GM12865 (cell line): ENCODE measurements around the gene PRDM10.
"Not testable (repeated sequence)": the region's sequence is repeated elsewhere in the genome, so short reads cannot be mapped to it uniquely, and the experiment has no call there.

Source experiments
- DNase-seq: peaks from one replicate; pipeline ENCODE4 v3.0.0; 2010; ENCODE audit warnings: low read depth
- H3K4me3 ChIP-seq: 2 replicates; pipeline ENCODE4 v1.5.1; 2011; ENCODE audit warnings: mild to moderate bottlenecking, low read depth, low read length, control low read depth
- TF ChIP-seq, protein P1 (sequence below): IDR thresholded peaks from 2 replicates; pipeline ENCODE4 v1.5.1; 2011; ENCODE audit warnings: low read length, control low read depth, low read depth, inconsistent platforms; ENCODE audit not compliant: insufficient read depth; ENCODE audit errors: missing control alignments

Gene PRDM10

DNA sequence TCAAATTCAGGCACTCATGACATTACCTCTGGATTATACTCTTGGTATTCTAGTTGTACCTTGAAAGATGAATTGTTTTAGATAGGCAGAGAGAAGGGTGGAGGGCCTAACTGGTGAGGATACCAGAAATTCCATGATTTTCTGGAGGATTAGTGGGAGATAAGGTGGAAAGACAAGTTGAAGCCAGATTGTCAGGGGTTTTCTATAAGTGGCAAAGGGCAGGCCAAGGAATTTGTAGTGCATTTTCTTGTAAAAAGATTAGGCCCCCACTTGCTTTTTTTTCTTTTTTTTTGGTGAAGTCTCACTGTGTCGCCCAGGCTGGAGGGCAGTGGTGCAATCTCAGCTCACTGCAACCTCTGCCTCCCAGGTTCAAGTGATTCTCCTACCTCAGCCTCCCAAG lies 28.4 kb upstream of the PRDM10 start:
- TF ChIP-seq, protein P1, sequence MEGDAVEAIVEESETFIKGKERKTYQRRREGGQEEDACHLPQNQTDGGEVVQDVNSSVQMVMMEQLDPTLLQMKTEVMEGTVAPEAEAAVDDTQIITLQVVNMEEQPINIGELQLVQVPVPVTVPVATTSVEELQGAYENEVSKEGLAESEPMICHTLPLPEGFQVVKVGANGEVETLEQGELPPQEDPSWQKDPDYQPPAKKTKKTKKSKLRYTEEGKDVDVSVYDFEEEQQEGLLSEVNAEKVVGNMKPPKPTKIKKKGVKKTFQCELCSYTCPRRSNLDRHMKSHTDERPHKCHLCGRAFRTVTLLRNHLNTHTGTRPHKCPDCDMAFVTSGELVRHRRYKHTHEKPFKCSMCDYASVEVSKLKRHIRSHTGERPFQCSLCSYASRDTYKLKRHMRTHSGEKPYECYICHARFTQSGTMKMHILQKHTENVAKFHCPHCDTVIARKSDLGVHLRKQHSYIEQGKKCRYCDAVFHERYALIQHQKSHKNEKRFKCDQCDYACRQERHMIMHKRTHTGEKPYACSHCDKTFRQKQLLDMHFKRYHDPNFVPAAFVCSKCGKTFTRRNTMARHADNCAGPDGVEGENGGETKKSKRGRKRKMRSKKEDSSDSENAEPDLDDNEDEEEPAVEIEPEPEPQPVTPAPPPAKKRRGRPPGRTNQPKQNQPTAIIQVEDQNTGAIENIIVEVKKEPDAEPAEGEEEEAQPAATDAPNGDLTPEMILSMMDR, result no peak
- no peak for DNase-seq
- H3K4me3 ChIP-seq, result no peak overlapping the region

DNA sequence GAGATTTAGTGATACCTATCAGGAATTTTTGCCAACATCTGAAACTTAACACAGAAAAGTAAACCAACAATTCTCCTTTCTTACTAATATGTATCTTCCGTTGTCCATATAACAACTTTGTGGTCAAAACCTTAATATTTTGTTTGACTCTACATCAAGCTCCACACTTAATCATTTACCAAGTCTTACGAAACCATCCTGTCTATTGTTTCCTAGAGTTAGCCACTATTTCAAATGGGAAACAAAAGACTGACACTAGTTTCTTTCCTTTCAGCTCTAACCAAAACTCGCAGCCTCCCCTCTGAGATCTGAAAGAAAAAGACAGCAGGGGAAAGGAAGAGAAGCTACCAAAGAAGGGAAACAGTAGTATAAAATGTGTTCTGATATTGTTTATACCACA lies 26.5 kb upstream of the PRDM10 start:
- peak; percentile 8 for DNase-seq
- H3K4me3 ChIP-seq, result no peak overlapping the region
- TF ChIP-seq, protein P1, result no peak

DNA sequence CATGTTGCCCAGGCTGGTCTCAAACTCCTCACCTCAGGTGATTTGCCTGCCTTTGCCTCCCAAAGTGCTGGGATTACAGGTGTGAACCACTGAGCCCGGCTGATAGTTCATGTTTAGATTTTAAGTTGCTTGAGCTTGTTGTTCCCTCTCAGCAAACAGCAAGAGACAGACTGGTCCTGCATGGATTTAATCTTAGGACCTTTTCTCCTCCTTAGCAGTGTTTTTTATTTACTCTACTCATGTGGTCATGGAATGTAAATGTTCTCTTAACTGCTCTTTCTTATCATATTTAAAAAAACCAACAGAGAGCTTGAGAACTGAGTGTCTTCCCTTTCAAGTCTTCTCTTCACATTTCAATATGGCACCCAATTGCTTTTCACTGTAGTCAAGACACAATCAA lies 22.7 kb upstream of the PRDM10 start:
- H3K4me3 ChIP-seq, result no peak overlapping the region
- TF ChIP-seq, protein P1, result no peak
- DNase-seq, result no peak

DNA sequence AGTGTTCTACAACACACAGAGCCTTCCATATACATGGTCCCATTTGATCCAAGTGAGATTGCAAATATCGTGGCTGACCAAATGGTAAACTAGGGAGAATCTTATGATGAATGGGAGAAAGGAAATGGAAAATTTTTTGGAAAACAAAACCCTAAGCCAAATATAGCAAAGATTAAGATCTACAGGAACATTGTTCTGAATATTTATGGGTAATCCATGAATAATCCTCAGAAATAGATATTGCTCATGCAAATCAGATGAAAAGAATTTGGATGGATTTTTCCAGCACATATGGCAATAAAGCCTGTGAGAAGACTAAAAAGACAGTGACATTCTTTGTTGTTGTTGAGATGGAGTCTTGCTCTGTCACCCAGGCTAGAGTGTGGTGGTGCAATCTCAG lies 21.7 kb upstream of the PRDM10 start:
- TF ChIP-seq, protein P1, result no peak
- no peak for DNase-seq
- H3K4me3 ChIP-seq, result no peak overlapping the region

DNA sequence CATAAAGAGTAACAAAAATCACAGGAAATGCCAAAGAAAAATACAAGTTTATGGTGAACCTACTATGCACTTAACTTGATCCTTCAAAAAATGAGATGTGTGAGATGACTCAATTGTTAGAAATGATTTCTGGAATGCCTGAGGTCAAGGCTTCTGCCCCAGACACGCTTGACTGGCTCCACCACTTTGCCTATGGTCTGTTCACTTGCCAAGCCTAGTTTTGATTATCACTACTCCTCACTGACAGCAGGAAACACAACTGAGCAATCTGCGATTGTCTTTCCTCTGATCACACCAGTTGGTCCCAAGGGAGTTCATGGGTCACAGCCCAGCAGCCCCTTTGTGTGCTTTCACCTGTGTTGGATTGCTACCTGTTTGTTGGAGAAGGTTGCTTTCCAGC lies 20.6 kb upstream of the PRDM10 start:
- peak; percentile 93 for DNase-seq
- H3K4me3 ChIP-seq, result no peak overlapping the region

DNA sequence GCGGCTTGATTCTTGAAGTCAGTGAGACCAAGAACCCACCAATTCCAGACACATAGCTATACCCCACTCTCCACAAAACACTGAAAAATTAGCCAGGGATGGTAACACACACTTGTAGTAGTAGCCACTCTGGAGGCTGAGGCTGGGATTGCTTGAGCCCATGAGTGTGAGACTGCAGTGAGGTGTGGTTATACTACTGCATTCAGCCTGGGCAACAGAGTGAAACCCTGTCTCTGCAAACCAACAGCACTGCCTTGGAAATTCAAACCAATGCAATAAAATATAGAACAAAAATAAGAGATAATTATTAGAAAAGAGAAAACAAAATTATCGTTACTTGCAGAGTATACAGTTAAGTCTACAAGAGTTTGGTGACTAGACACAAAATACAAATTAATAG lies 20.2 kb upstream of the PRDM10 start:
- DNase-seq, result no peak
- H3K4me3 ChIP-seq, result no peak overlapping the region
- TF ChIP-seq, protein P1, result no peak

More for the DNA sequence above, 20.6 kb upstream of the PRDM10 start:
- TF ChIP-seq, protein P1, result no peak

DNA sequence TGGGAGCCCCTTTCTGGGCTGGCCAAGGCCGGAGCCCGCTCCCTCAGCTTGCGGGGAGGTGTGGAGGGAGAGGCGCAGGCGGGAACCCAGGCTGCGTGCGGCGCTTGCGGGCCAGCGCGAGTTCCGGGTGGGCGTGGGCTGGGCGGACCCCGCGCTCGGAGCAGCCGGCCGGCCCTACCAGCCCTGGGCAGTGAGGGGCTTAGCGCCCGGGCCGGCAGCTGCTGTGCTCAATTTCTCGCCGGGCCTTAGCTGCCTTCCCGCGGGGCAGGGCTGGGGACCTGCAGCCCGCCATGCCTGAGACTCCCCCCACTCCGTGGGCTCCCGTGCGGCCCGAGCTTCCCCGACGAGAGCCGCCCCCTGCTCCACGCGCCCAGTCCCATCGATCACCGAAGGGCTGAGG lies 19.0 kb upstream of the PRDM10 start:
- not testable (repeated sequence) for DNase-seq, H3K4me3 ChIP-seq
